H1 (cell line): Measurements from ENCODE around the gene ELAVL1. TPM values are rescaled to one million over a fixed set of nuclear protein-coding genes. Genes with fewer than 3 reads are reported as not detected.

ENCODE experiments used
- CTCF ChIA-PET: fragments of 300-600 bp; sonication (Branson Sonifier 250); formaldehyde crosslinking; loops from one replicate; lab custom pipeline; 2021; ENCODE audit not compliant: partially characterized antibody; lab: Charles Lee
- POLR2A ChIA-PET: fragments of 300-600 bp; sonication (Branson Sonifier 250); formaldehyde crosslinking; loops from one replicate; lab custom pipeline; 2021; ENCODE audit warnings: inconsistent platforms; ENCODE audit not compliant: partially characterized antibody; lab: Charles Lee
- DNase-seq, 2 experiments: peaks; one replicate each; pipeline versions ENCODE4 v3.0.0 to v3.0.0-alpha.2; 2010 to 2022; ENCODE audit warnings: low spot score in 2 of 2, low read depth in 1 of 2, mixed read lengths in 1 of 2
- FAIRE-seq: peaks from 2 replicates; lab custom pipeline; 2011; peaks lifted over from hg19 to GRCh38; lab: Jason Lieb, UNC
- H2AFZ ChIP-seq: 2 replicates; pipeline ENCODE4 v1.8.1; 2012; ENCODE audit warnings: low read length, inconsistent platforms
- H2AK5ac ChIP-seq: 2 replicates; pipeline ENCODE4 v1.6.1; 2013; ENCODE audit warnings: low read depth, low read length
- H2BK120ac ChIP-seq: replicated peaks from 2 replicates; pipeline ENCODE3; 2013; ENCODE audit warnings: low read depth, low read length, inconsistent platforms
- H2BK12ac ChIP-seq: 2 replicates; pipeline ENCODE4 v1.6.1; 2013; ENCODE audit warnings: low read depth, low read length
- H2BK15ac ChIP-seq: 2 replicates; pipeline ENCODE4 v1.6.1; 2013; ENCODE audit warnings: low read length
- H2BK20ac ChIP-seq: 2 replicates; pipeline ENCODE4 v1.6.1; 2013; ENCODE audit warnings: low read length
- H2BK5ac ChIP-seq: 2 replicates; pipeline ENCODE4 v1.6.1; 2013; ENCODE audit warnings: low read depth, low read length
- H3K14ac ChIP-seq: 2 replicates; pipeline ENCODE4 v1.6.1; 2013; ENCODE audit warnings: inconsistent platforms; ENCODE audit not compliant: insufficient read length
- H3K18ac ChIP-seq: 2 replicates; pipeline ENCODE4 v1.6.1; 2013; ENCODE audit warnings: low read length; ENCODE audit errors: extremely low read depth
- H3K23ac ChIP-seq: 2 replicates; pipeline ENCODE4 v1.6.1; 2013; ENCODE audit warnings: inconsistent platforms; ENCODE audit not compliant: insufficient read length
- H3K23me2 ChIP-seq: 2 replicates; pipeline ENCODE4 v1.6.1; 2013; ENCODE audit warnings: low read depth, low read length
- H3K27ac ChIP-seq: 2 replicates; pipeline ENCODE4 v1.6.1; 2011; ENCODE audit warnings: low read depth, low read length, inconsistent platforms
- H3K27me3 ChIP-seq, 4 experiments: replicated peaks in 1 of 4; 1 replicate in 1 of 4; 2 replicates in 3 of 4; pipeline versions ENCODE4 v1.6.1 to v1.8.1; 2011 to 2013; ENCODE audit warnings: low read length in 3 of 4, mild to moderate bottlenecking in 3 of 4, inconsistent platforms in 2 of 4, mixed read lengths in 2 of 4, moderate library complexity in 1 of 4; ENCODE audit not compliant: control insufficient read depth in 3 of 4, insufficient read depth in 3 of 4; ENCODE audit errors: extremely low read depth in 1 of 4
- H3K36me3 ChIP-seq, 4 experiments: 2 replicates each; pipeline versions ENCODE4 v1.6.1 to v1.8.1; 2011 to 2013; ENCODE audit warnings: mild to moderate bottlenecking in 4 of 4, low read length in 3 of 4, moderate library complexity in 2 of 4, control low read depth in 1 of 4, inconsistent platforms in 1 of 4; ENCODE audit not compliant: insufficient read depth in 4 of 4, control insufficient read depth in 2 of 4
- H3K4ac ChIP-seq: replicated peaks from 2 replicates; pipeline ENCODE3; 2013; ENCODE audit warnings: low read length, low read depth, mixed read lengths, inconsistent platforms; ENCODE audit not compliant: insufficient read length
- H3K4me1 ChIP-seq, 4 experiments: replicated peaks in 1 of 4; 1 replicate in 1 of 4; 2 replicates in 3 of 4; pipeline versions ENCODE4 v1.6.1 to v1.8.1; 2011 to 2013; ENCODE audit warnings: low read length in 3 of 4, inconsistent platforms in 2 of 4, mixed read lengths in 1 of 4; ENCODE audit not compliant: insufficient read depth in 4 of 4, control insufficient read depth in 3 of 4
- H3K4me2 ChIP-seq, 2 experiments: 2 replicates each; pipeline versions ENCODE4 v1.6.1 to v1.8.1; 2011 to 2013; ENCODE audit warnings: low read depth in 2 of 2, low read length in 2 of 2, control low read depth in 1 of 2, inconsistent platforms in 1 of 2, mild to moderate bottlenecking in 1 of 2; ENCODE audit not compliant: insufficient read depth in 1 of 2
- H3K4me3 ChIP-seq, 4 experiments: fragments of 200-600, 300-600 bp in 1 of 4; sonication (generic), shearing (Covaris generic), sonication (Bioruptor Twin) in 1 of 4; 2 replicates each; pipeline versions ENCODE4 v1.5.1 to v1.8.1; 2011 to 2016; ENCODE audit warnings: low read length in 4 of 4, low read depth in 3 of 4, control low read depth in 2 of 4, inconsistent platforms in 2 of 4, mild to moderate bottlenecking in 2 of 4, mixed read lengths in 1 of 4, moderate library complexity in 1 of 4; ENCODE audit not compliant: insufficient read depth in 2 of 4; ENCODE audit errors: extremely low read depth in 1 of 4
- H3K56ac ChIP-seq: replicated peaks from 2 replicates; pipeline ENCODE3; 2013; ENCODE audit warnings: low read depth, mild to moderate bottlenecking, mixed read lengths, low read length, inconsistent platforms; ENCODE audit not compliant: insufficient read length
- H3K79me1 ChIP-seq: 2 replicates; pipeline ENCODE4 v1.6.1; 2013; ENCODE audit warnings: low read depth, low read length, control low read depth
- H3K79me2 ChIP-seq, 2 experiments: 2 replicates each; pipeline versions ENCODE4 v1.6.1 to v1.8.1; 2012 to 2013; ENCODE audit warnings: low read length in 2 of 2, mild to moderate bottlenecking in 2 of 2, inconsistent platforms in 1 of 2; ENCODE audit not compliant: insufficient read depth in 2 of 2, control insufficient read depth in 1 of 2
- H3K9ac ChIP-seq, 4 experiments: replicated peaks in 1 of 4; 1 replicate in 1 of 4; 2 replicates in 3 of 4; pipeline versions ENCODE4 v1.6.1 to v1.8.1; 2011 to 2013; ENCODE audit warnings: low read depth in 3 of 4, low read length in 3 of 4, control low read depth in 2 of 4, mild to moderate bottlenecking in 2 of 4, moderate library complexity in 2 of 4, inconsistent platforms in 1 of 4; ENCODE audit errors: extremely low read depth in 1 of 4
- H3K9me3 ChIP-seq, 2 experiments: 2 replicates each; pipeline versions ENCODE4 v1.6.1 to v1.8.1; 2012 to 2013; ENCODE audit warnings: mild to moderate bottlenecking in 2 of 2, moderate library complexity in 2 of 2, control low read depth in 1 of 2, inconsistent platforms in 1 of 2, low read depth in 1 of 2, low read length in 1 of 2, mixed read lengths in 1 of 2; ENCODE audit not compliant: insufficient read depth in 2 of 2
- H4K20me1 ChIP-seq, 2 experiments: replicated peaks in 1 of 2; 2 replicates each; pipeline versions ENCODE3 to v1.8.1; 2011 to 2013; ENCODE audit warnings: inconsistent platforms in 2 of 2, low read length in 2 of 2, mild to moderate bottlenecking in 1 of 2; ENCODE audit not compliant: insufficient read depth in 2 of 2, control insufficient read depth in 1 of 2
- H4K5ac ChIP-seq: 2 replicates; pipeline ENCODE4 v1.6.1; 2013; ENCODE audit warnings: low read length, low read depth, mixed read lengths, inconsistent platforms; ENCODE audit not compliant: insufficient read length
- H4K8ac ChIP-seq: 2 replicates; pipeline ENCODE4 v1.8.0; 2013; ENCODE audit warnings: mild to moderate bottlenecking, moderate library complexity, low read length, inconsistent platforms; ENCODE audit not compliant: insufficient read depth; ENCODE audit errors: extremely low read depth
- H4K91ac ChIP-seq: replicated peaks from 2 replicates; pipeline ENCODE3; 2013; ENCODE audit warnings: low read length, mixed read lengths, inconsistent platforms; ENCODE audit not compliant: insufficient read length
- BCL11A ChIP-seq, 2 experiments: IDR thresholded peaks; one replicate each; pipeline ENCODE4 v1.6.1; 2011; ENCODE audit warnings: low read depth in 2 of 2, low read length in 2 of 2, mild to moderate bottlenecking in 2 of 2
- EGR1 ChIP-seq: IDR thresholded peaks from 2 replicates; pipeline ENCODE4 v1.6.1; 2011; ENCODE audit warnings: low read depth, low read length, borderline replicate concordance
- HDAC2 ChIP-seq, 2 experiments: fragments of 300-600 bp in 1 of 2; sonication (generic) in 1 of 2; IDR thresholded peaks; 2 replicates each; pipeline ENCODE4 v1.6.1; 2011 to 2012; ENCODE audit warnings: low read depth in 2 of 2, low read length in 2 of 2, mild to moderate bottlenecking in 2 of 2, moderate library complexity in 2 of 2, borderline replicate concordance in 1 of 2, inconsistent platforms in 1 of 2
- MAFK ChIP-seq: IDR thresholded peaks from 2 replicates; pipeline ENCODE4 v1.6.1; 2012; ENCODE audit warnings: low read depth, mild to moderate bottlenecking, improper control_type of control experiment, low read length
- NRF1 ChIP-seq: IDR thresholded peaks from 2 replicates; pipeline ENCODE4 v1.6.1; 2011; ENCODE audit warnings: mild to moderate bottlenecking, low read depth, low read length, improper control_type of control experiment
- RNF2 ChIP-seq: fragments of 200-900, 300-1000 bp; sonication (generic); IDR thresholded peaks from 2 replicates; pipeline ENCODE4 v1.7.1; 2016; ENCODE audit warnings: borderline replicate concordance, low read depth, mild to moderate bottlenecking, antibody characterized with exemption, low read length; ENCODE audit not compliant: poor library complexity, severe bottlenecking; ENCODE audit errors: missing control alignments
- SIRT6 ChIP-seq: IDR thresholded peaks from one replicate; pipeline ENCODE4 v1.7.1; 2012; ENCODE audit warnings: low read length, inconsistent platforms
- WGBS, 2 experiments: shearing (Covaris generic) in 1 of 2; methylation state at CpG; one replicate each; pipeline versions ENCODE4 v1.1.6 to v1.1.7; 2013 to 2015; ENCODE audit warnings: low lambda C conversion rate in 2 of 2, mixed read lengths in 2 of 2, inconsistent platforms in 1 of 2, low coverage in 1 of 2, missing lambda C conversion rate in 1 of 2; ENCODE audit not compliant: insufficient replicate concordance in 2 of 2, insufficient coverage in 1 of 2, insufficient read length in 1 of 2; ENCODE audit errors: extremely low coverage in 1 of 2, missing lambda C conversion rate in 1 of 2; 5-methylcytosine and 5-hydroxymethylcytosine counted together
- polyA plus RNA-seq, 7 experiments: library from polyadenylated mRNA; depleted of rRNA in 3 of 7; stranded (reverse) in 5 of 7; unstranded in 2 of 7; fragments of >200 nt in 5 of 7; fragments of 200-250 nt in 2 of 7; gene quantifications; 1 replicate in 5 of 7; 2 replicates in 1 of 7; 4 replicates in 1 of 7; pipeline versions ENCODE4 v1.2.1 to v1.2.3, GENCODE V29; 2011 to 2013; ENCODE audit warnings: missing spikeins in 2 of 7, mixed read lengths in 2 of 7
- total RNA-seq: library from RNA; stranded (reverse); fragmentation: NEBNext Ultra II Directional; extraction: Animal tissue kit (Norgen Biotek cat#: 25700); gene quantifications from 2 replicates; pipeline ENCODE4 v1.2.1, GENCODE V29; 2021
- TF ChIP-seq, protein P1 (sequence below), 3 experiments: IDR thresholded peaks; 1 replicate in 2 of 3; 2 replicates in 1 of 3; pipeline versions ENCODE4 v1.5.1 to v1.6.1; 2011; ENCODE audit warnings: low read length in 3 of 3, mild to moderate bottlenecking in 3 of 3, inconsistent platforms in 2 of 3, low read depth in 1 of 3, moderate library complexity in 1 of 3; ENCODE audit not compliant: insufficient read depth in 1 of 3; ENCODE audit errors: control extremely low read depth in 1 of 3

The ELAVL1 gene
- total and polyA plus RNA-seq, 2 of the 8 experiments (the other 6 are each of a cell fraction or from before 2014, with no cell fraction given) = 56.7 to 163 TPM

DNA sequence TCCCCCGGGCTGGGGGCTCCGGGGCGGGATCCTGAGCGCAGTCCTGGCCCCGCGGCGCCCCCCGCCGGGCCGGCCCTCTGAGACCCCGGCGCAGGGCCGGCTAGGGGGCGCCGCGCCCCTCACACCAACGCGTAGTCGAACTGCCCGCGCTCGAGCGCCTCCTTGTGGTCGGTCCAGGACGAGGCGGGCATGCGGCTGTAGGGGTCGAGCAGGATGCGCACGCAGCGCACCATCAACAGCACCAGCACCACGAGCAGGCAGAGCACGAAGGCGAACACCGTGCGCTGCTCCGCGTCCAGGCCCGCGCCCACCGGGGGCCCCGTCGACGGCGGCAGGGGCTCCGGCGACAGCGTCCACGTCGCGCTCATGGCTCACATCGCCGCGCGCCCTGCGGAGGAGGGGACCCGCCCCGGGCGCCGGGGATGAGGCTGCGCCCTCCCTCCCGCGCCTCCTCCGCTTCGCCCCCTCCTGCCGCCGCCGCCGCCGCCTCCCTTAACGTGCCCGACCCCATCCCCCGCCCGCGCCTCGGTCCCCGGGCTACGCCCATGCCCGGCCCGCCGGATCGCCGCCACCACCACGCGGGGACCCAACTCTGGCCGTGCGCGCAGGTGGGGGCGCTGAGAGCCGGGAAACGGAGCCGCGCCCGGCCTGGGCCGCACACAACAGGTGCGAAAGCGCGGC lies 80.1 kb downstream of the ELAVL1 start:
- H3K9ac ChIP-seq = peak overlapping the region in 2 of 4 experiments; percentile 21 to 52; a peak in 2 of 7 replicates
- peak overlapping the region; percentile 4 to 78 for H3K4me2 ChIP-seq
- H3K14ac ChIP-seq = no peak overlapping the region
- peaks cover 0 to 3% (median under 1%) of the 10 kb centered on the region in 4 experiments; a peak in 4 of 8 replicates for H3K36me3 ChIP-seq
- H3K56ac ChIP-seq = no peak overlapping the region
- no peaks in the 10 kb centered on the region for H3K79me2 ChIP-seq
- no peak overlapping the region for H2BK5ac ChIP-seq
- H3K4me1 ChIP-seq = peaks cover 0 to 13% (median 6%) of the 10 kb centered on the region in 4 experiments; a peak in 5 of 7 replicates
- peaks cover 9% of the 10 kb centered on the region for H3K23me2 ChIP-seq
- H4K91ac ChIP-seq = peak overlapping the region; percentile 74
- no peak overlapping the region for H2BK120ac ChIP-seq
- no peak overlapping the region for H2BK15ac ChIP-seq
- no peak overlapping the region for H3K27ac ChIP-seq
- peak overlapping the region; percentile 35 to 66 (median 39); a peak in 6 of 8 replicates for H3K4me3 ChIP-seq
- no peak overlapping the region for H4K5ac ChIP-seq
- no peaks in the 10 kb centered on the region for H3K79me1 ChIP-seq
- H3K9me3 ChIP-seq = no peaks in the 10 kb centered on the region
- H3K27me3 ChIP-seq = no peaks in the 10 kb centered on the region
- H2BK20ac ChIP-seq = no peak overlapping the region
- H4K20me1 ChIP-seq = peaks cover 13 to 24% of the 10 kb centered on the region in 2 experiments
- no peak overlapping the region for H2AFZ ChIP-seq
- WGBS, 2 experiments = 3% methylated on average over 54 of the region's 98 CpGs; no CpG with 5 or more reads in 1 of the 2 experiments
- H3K23ac ChIP-seq = no peak overlapping the region
- DNase-seq (peak; percentile 79 to 99), FAIRE-seq (no peak)
- no peak overlapping the region for H3K18ac ChIP-seq
- no peak overlapping the region for H3K4ac ChIP-seq
- ChIA-PET POLR2A (interaction anchor here (6.0 kb wide), 1 partner anchor 16 kb away, joined by 52 read pairs; the partner anchor contains the start of gene TIMM44), CTCF (interaction anchor here (0.7 kb wide), 1 partner anchor 88 kb away, joined by 3 read pairs; no protein-coding TSS in a partner anchor)
- H4K8ac ChIP-seq = peak overlapping the region; percentile 83; the same call in 1 of the 2 replicates
- H2AK5ac ChIP-seq = no peak overlapping the region
- H2BK12ac ChIP-seq = no peak overlapping the region
- TF ChIP-seq SIRT6 (no peak), EGR1 (no peak), RNF2 (peak; percentile 54), HDAC2 (IDR thresholded peaks at IDR 0.05; ENCODE audit: borderline replicate concordance in 1 of 2, low read depth in 2 of 2, low read length in 2 of 2) (peak; percentile 72 to 81; a peak in 3 of 4 replicates), MAFK (no peak), NRF1 (peak; percentile 39; the same call in 1 of the 2 replicates), BCL11A (IDR thresholded peaks at IDR 0.05; ENCODE audit: low read depth in 2 of 2, low read length in 2 of 2) (no peak)
- TF ChIP-seq, protein P1, sequence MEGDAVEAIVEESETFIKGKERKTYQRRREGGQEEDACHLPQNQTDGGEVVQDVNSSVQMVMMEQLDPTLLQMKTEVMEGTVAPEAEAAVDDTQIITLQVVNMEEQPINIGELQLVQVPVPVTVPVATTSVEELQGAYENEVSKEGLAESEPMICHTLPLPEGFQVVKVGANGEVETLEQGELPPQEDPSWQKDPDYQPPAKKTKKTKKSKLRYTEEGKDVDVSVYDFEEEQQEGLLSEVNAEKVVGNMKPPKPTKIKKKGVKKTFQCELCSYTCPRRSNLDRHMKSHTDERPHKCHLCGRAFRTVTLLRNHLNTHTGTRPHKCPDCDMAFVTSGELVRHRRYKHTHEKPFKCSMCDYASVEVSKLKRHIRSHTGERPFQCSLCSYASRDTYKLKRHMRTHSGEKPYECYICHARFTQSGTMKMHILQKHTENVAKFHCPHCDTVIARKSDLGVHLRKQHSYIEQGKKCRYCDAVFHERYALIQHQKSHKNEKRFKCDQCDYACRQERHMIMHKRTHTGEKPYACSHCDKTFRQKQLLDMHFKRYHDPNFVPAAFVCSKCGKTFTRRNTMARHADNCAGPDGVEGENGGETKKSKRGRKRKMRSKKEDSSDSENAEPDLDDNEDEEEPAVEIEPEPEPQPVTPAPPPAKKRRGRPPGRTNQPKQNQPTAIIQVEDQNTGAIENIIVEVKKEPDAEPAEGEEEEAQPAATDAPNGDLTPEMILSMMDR (IDR thresholded peaks at IDR 0.05; ENCODE audit: control extremely low read depth in 1 of 3, insufficient read depth in 1 of 3, low read depth in 1 of 3, low read length in 3 of 3) = peak; percentile 96 to 99 (median 98)
